ENCODE data around the gene AADACL4.
"Not testable (repeated sequence)": the region's sequence is repeated elsewhere in the genome, so short reads cannot be mapped to it uniquely, and the experiment has no call there.

GRCh38 chr1:12657885-12658512 is 14.1 kb downstream of the AADACL4 start:
- not testable (repeated sequence) for TF ChIP-seq CTCF (IDR thresholded peaks at IDR 0.05; ENCODE audit: low read depth, low read length, poor library complexity, severe bottlenecking); EZH2phosphoT487 (IDR thresholded peaks at IDR 0.05; ENCODE audit: borderline replicate concordance, low read length)
